GM23338 (cell line): ENCODE measurements around the gene CDC25B. TPM values are rescaled to one million over a fixed set of nuclear protein-coding genes. Genes with fewer than 3 reads are reported as not detected.

Experiments
- ATAC-seq: fragments of 200-7000 bp; cut with Tn5 transposase; 3 replicates; pipeline ENCODE4 v1.9.1; 2020
- DNase-seq: peaks from one replicate; pipeline ENCODE4 v3.0.0-alpha.2; 2015; ENCODE audit warnings: low spot score
- H2AFZ ChIP-seq: fragments of 200-600 bp; sonication (generic); 2 replicates; pipeline ENCODE4 v1.8.0; 2016; ENCODE audit warnings: antibody characterized with exemption, mild to moderate bottlenecking, moderate library complexity
- H3F3A ChIP-seq: fragments of 200-600 bp; sonication (generic); replicated peaks from 2 replicates; pipeline ENCODE4 v1.8.0; 2017; ENCODE audit warnings: antibody characterized with exemption, mixed run types, low read depth
- H3K27ac ChIP-seq: fragments of 200-600 bp; sonication (generic); 2 replicates; pipeline ENCODE4 v1.6.1; 2016; ENCODE audit warnings: low read depth
- H3K27me3 ChIP-seq: fragments of 200-600 bp; sonication (generic); 2 replicates; pipeline ENCODE4 v1.8.0; 2016; ENCODE audit warnings: mild to moderate bottlenecking, mixed run types, moderate library complexity; ENCODE audit not compliant: insufficient read depth
- H3K36me3 ChIP-seq: fragments of 200-600 bp; sonication (generic); 2 replicates; pipeline ENCODE4 v1.8.0; 2016; ENCODE audit warnings: mild to moderate bottlenecking; ENCODE audit not compliant: insufficient read depth
- H3K4me1 ChIP-seq: fragments of 200-600 bp; sonication (generic); 2 replicates; pipeline ENCODE4 v1.8.0; 2016; ENCODE audit warnings: mild to moderate bottlenecking, moderate library complexity; ENCODE audit not compliant: insufficient read depth
- H3K4me2 ChIP-seq: fragments of 200-600 bp; sonication (generic); 2 replicates; pipeline ENCODE4 v1.7.1; 2017; ENCODE audit warnings: mixed run types
- H3K4me3 ChIP-seq: fragments of 200-600 bp; sonication (generic); 2 replicates; pipeline ENCODE4 v1.6.1; 2016; ENCODE audit warnings: mixed run types
- H3K79me2 ChIP-seq: fragments of 200-600 bp; sonication (generic); replicated peaks from 2 replicates; pipeline ENCODE4 v1.8.0; 2017; ENCODE audit warnings: mild to moderate bottlenecking; ENCODE audit not compliant: insufficient read depth
- H3K9me2 ChIP-seq: fragments of 200-600 bp; sonication (generic); 2 replicates; pipeline ENCODE4 v1.8.0; 2017; ENCODE audit not compliant: insufficient read depth
- H4K20me1 ChIP-seq: fragments of 200-600 bp; sonication (generic); replicated peaks from 2 replicates; pipeline ENCODE4 v1.8.0; 2017; ENCODE audit warnings: mild to moderate bottlenecking; ENCODE audit not compliant: insufficient read depth
- H3K27ac Mint-ChIP-seq: 2 replicates; pipeline ENCODE4 v1.8.0; 2020; ENCODE audit warnings: inconsistent platforms, mild to moderate bottlenecking, moderate library complexity, mixed read lengths
- H3K27me3 Mint-ChIP-seq: 3 replicates; pipeline ENCODE4 v1.8.0; 2022; ENCODE audit warnings: low read depth, mild to moderate bottlenecking, moderate library complexity, mixed read lengths, inconsistent platforms; ENCODE audit not compliant: insufficient read depth, poor library complexity
- H3K36me3 Mint-ChIP-seq: 3 replicates; pipeline ENCODE4 v1.8.0; 2021; ENCODE audit warnings: low read depth, mild to moderate bottlenecking, inconsistent platforms, moderate library complexity, mixed read lengths
- H3K4me1 Mint-ChIP-seq: 3 replicates; pipeline ENCODE4 v1.8.0; 2020; ENCODE audit warnings: mild to moderate bottlenecking, inconsistent platforms, mixed read lengths
- H3K4me3 Mint-ChIP-seq: 3 replicates; pipeline ENCODE4 v1.8.0; 2021; ENCODE audit warnings: moderate library complexity, mild to moderate bottlenecking, inconsistent platforms, mixed read lengths
- H3K9me3 Mint-ChIP-seq: 3 replicates; pipeline ENCODE4 v1.8.0; 2020; ENCODE audit warnings: moderate library complexity, mild to moderate bottlenecking, inconsistent platforms, mixed read lengths
- CREB1 ChIP-seq: fragments of 250-450 bp; sonication (Bioruptor Pico); IDR thresholded peaks from 2 replicates; pipeline ENCODE4 v1.5.0; 2020; ENCODE audit warnings: low read depth, mild to moderate bottlenecking, moderate library complexity
- JUNB ChIP-seq: IDR thresholded peaks from one replicate; pipeline ENCODE4 v1.6.1; 2016; ENCODE audit warnings: antibody characterized with exemption; ENCODE audit not compliant: unreplicated experiment
- NANOG ChIP-seq: IDR thresholded peaks from 2 replicates; pipeline ENCODE4 v1.6.1; 2016; ENCODE audit warnings: antibody characterized with exemption, borderline replicate concordance
- POLR2AphosphoS5 ChIP-seq: IDR thresholded peaks from 2 replicates; pipeline ENCODE4 v1.6.1; 2016; ENCODE audit warnings: antibody characterized with exemption, low read depth
- REST ChIP-seq: IDR thresholded peaks from one replicate; pipeline ENCODE4 v1.6.1; 2018; ENCODE audit warnings: antibody characterized with exemption; ENCODE audit not compliant: unreplicated experiment
- STAT1 ChIP-seq: IDR thresholded peaks from one replicate; pipeline ENCODE4 v1.6.1; 2016; ENCODE audit warnings: antibody characterized with exemption; ENCODE audit not compliant: unreplicated experiment
- ZNF114 ChIP-seq: fragments of 250-450 bp; sonication (Bioruptor Pico); IDR thresholded peaks from 2 replicates; pipeline ENCODE4 v1.5.0; 2020; ENCODE audit warnings: mild to moderate bottlenecking, moderate library complexity
- ZNF331 ChIP-seq: fragments of 250-450 bp; sonication (Bioruptor Pico); IDR thresholded peaks from 2 replicates; pipeline ENCODE4 v1.5.0; 2020; ENCODE audit warnings: low read depth, mild to moderate bottlenecking, moderate library complexity
- ZNF462 ChIP-seq: fragments of 250-450 bp; sonication (Bioruptor Pico); IDR thresholded peaks from 2 replicates; pipeline ENCODE4 v1.5.0; 2020; ENCODE audit warnings: mild to moderate bottlenecking, moderate library complexity
- polyA plus RNA-seq: library from polyadenylated mRNA; unstranded; fragments of >200 nt; fragmentation: Nextera tagmentation; extraction: Ambion mirVana; gene quantifications from 2 replicates; pipeline ENCODE4 v1.2.1, GENCODE V29; 2016
- total RNA-seq: library from RNA; depleted of rRNA; stranded (reverse); fragments of >200 nt; shearing (Covaris generic); gene quantifications from 2 replicates; pipeline ENCODE4 v1.2.3, GENCODE V29; 2014

CDC25B gene
- total and polyA plus RNA-seq, 2 experiments from 2014 or later = 10.5 to 33.0 TPM

GRCh38 chr20:3801299-3801698 lies 5.2 kb downstream of the CDC25B start (continued):
- TF ChIP-seq REST = no peak
- TF ChIP-seq JUNB = no peak

GRCh38 chr20:3801846-3802245 lies 5.7 kb downstream of the CDC25B start:
- Mint-ChIP-seq H3K27me3 (peaks cover 25% of the 10 kb centered on the region), H3K9me3 (no peaks in the 10 kb centered on the region), H3K4me1 (peaks cover 54% of the 10 kb centered on the region), H3K27ac (no peak overlapping the region), H3K4me3 (no peak overlapping the region), H3K36me3 (peaks cover 57% of the 10 kb centered on the region)
- Histone ChIP-seq H4K20me1 (no peaks in the 10 kb centered on the region; the same call in 1 of the 2 replicates), H2AFZ (no peak overlapping the region), H3K4me3 (no peak overlapping the region), H3K4me1 (peaks cover 41% of the 10 kb centered on the region), H3K79me2 (no peaks in the 10 kb centered on the region), H3K27ac (no peak overlapping the region), H3K9me2 (no peaks in the 10 kb centered on the region), H3K36me3 (no peaks in the 10 kb centered on the region), H3K27me3 (no peaks in the 10 kb centered on the region), H3K4me2 (no peak overlapping the region), H3F3A (peaks cover 11% of the 10 kb centered on the region)
- DNase-seq = no peak
- ATAC-seq = no peak
- TF ChIP-seq POLR2AphosphoS5 (no peak), STAT1 (no peak), ZNF462 (no peak), CREB1 (no peak), ZNF331 (no peak), REST (no peak), ZNF114 (CRISPR knock-in tag) (no peak), NANOG (no peak)
